Sigmoid colon (tissue), 4 donors: ENCODE data around the gene ESRRB.

ENCODE experiments used
- EP300 ChIP-seq, 4 donors: sonication (generic); formaldehyde crosslinking; IDR thresholded peaks; one replicate each; pipeline ENCODE4 v1.6.1; 2017; ENCODE audit warnings: antibody characterized with exemption in 4 of 4
- POLR2A ChIP-seq, 2 donors: fragments of 450-650 bp; IDR thresholded peaks; one replicate each; pipeline ENCODE4 v1.6.1; 2016; ENCODE audit warnings: antibody characterized with exemption in 2 of 2, mild to moderate bottlenecking in 2 of 2, moderate library complexity in 2 of 2
- POLR2AphosphoS5 ChIP-seq, 4 donors: sonication (generic); formaldehyde crosslinking; IDR thresholded peaks; one replicate each; pipeline ENCODE4 v1.6.1; 2017; ENCODE audit warnings: antibody characterized with exemption in 4 of 4
- TF ChIP-seq, protein P1 (sequence below), 4 experiments: fragments of 450-650 bp in 3 of 4; fragments of 200-600 bp in 1 of 4; IDR thresholded peaks; one replicate each; pipeline ENCODE4 v1.5.1; 2016 to 2019; ENCODE audit warnings: antibody characterized with exemption in 4 of 4, mild to moderate bottlenecking in 3 of 4, moderate library complexity in 2 of 4

DNA sequence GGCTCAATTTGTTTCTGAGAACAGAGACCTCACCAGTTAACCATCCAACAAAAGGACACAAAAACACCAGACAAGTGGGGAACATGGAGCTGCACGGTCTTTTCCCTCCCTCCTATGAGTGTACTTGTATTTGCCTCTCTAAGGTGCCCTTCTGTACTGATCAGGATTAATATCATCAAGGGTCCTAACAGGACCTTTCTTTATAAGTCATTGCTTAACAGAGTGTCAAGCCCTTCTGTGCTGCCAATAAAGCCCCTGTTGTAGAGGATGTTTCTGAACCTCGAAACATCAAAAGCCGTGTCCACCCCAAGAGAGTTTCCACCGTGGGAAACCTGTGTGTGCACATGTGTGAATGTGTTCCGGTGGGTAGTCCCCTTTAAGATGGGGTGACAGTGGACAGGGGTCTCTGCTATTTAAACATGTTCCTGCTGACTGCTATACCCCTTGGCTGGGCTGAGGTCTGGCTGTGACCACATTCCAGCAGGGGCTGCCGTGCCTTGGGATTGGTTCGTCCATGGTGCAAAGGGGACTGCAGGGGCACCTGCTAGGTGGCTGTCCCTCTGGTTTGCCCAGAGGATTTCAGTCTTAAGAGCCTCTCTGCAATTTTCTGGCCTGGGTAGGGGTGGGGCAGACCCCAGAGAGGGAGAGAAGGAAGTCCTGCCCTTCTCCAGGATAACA, 6.0 kb downstream of the ESRRB start:
- TF ChIP-seq EP300 (IDR thresholded peaks at IDR 0.05) (no peak), POLR2A (IDR thresholded peaks at IDR 0.05) (no peak), POLR2AphosphoS5 (IDR thresholded peaks at IDR 0.05) (no peak)
- TF ChIP-seq, protein P1, sequence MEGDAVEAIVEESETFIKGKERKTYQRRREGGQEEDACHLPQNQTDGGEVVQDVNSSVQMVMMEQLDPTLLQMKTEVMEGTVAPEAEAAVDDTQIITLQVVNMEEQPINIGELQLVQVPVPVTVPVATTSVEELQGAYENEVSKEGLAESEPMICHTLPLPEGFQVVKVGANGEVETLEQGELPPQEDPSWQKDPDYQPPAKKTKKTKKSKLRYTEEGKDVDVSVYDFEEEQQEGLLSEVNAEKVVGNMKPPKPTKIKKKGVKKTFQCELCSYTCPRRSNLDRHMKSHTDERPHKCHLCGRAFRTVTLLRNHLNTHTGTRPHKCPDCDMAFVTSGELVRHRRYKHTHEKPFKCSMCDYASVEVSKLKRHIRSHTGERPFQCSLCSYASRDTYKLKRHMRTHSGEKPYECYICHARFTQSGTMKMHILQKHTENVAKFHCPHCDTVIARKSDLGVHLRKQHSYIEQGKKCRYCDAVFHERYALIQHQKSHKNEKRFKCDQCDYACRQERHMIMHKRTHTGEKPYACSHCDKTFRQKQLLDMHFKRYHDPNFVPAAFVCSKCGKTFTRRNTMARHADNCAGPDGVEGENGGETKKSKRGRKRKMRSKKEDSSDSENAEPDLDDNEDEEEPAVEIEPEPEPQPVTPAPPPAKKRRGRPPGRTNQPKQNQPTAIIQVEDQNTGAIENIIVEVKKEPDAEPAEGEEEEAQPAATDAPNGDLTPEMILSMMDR (IDR thresholded peaks at IDR 0.05) = no peak
